Mesothelial cell of epicardium (in vitro differentiated cells): Measurements from ENCODE around the gene SLC12A6. TPM values are rescaled to one million over a fixed set of nuclear protein-coding genes. Genes with fewer than 3 reads are reported as not detected.
"Not testable (repeated sequence)": the region's sequence is repeated elsewhere in the genome, so short reads cannot be mapped to it uniquely, and the experiment has no call there.

Experiments
- DNase-seq, 2 experiments: peaks; one replicate each; pipeline ENCODE4 v3.0.0; 2021; ENCODE audit warnings: low spot score in 2 of 2; ENCODE audit not compliant: unreplicated experiment in 2 of 2
- H3K27ac Mint-ChIP-seq: 2 replicates; pipeline ENCODE4 v1.8.0; 2021; ENCODE audit warnings: mixed read lengths
- H3K27me3 Mint-ChIP-seq: 2 replicates; pipeline ENCODE4 v1.8.0; 2021; ENCODE audit warnings: low read depth, mixed read lengths
- H3K36me3 Mint-ChIP-seq: 2 replicates; pipeline ENCODE4 v1.8.0; 2021; ENCODE audit warnings: mixed read lengths
- H3K4me1 Mint-ChIP-seq: 2 replicates; pipeline ENCODE4 v1.8.0; 2021; ENCODE audit warnings: mixed read lengths
- H3K4me3 Mint-ChIP-seq: 2 replicates; pipeline ENCODE4 v1.8.0; 2021; ENCODE audit warnings: mild to moderate bottlenecking, moderate library complexity, mixed read lengths
- H3K9me3 Mint-ChIP-seq: 2 replicates; pipeline ENCODE4 v1.8.0; 2021; ENCODE audit warnings: mixed read lengths
- total RNA-seq: library from RNA; stranded (reverse); gene quantifications from 3 replicates; pipeline ENCODE4 v1.2.1, GENCODE V29; 2021
- TF ChIP-seq, protein P1 (sequence below): fragments of 200-600 bp; sonication (generic); IDR thresholded peaks from one replicate; pipeline ENCODE4 v1.5.0; 2021; ENCODE audit warnings: antibody characterized with exemption; ENCODE audit not compliant: unreplicated experiment

Gene SLC12A6
- total RNA-seq, 1 donor from 2014 or later: 23.7 TPM

DNA sequence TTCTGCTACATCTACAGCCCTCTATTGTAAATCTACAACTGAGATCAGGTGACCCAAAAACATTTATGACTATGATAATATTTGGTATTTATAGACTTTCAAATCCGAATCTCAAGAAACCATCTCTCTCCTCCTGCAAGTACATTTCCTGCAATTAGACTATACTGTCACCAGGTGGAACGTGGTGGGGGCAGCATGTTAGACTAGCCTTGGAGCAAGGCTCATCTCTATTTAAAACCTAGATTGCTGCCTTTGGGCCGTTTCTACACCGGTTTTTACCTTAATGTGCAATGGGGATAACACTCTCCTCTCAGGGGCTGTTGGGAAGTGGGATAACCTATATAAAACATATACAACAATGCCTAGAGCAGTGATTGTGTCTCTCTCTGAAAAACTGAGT lies 123.9 kb downstream of the SLC12A6 start:
- peaks cover 3% of the 10 kb centered on the region for H3K4me1 Mint-ChIP-seq
- H3K9me3 Mint-ChIP-seq: no peaks in the 10 kb centered on the region
- no peak overlapping the region for H3K4me3 Mint-ChIP-seq
- no peaks in the 10 kb centered on the region for H3K27me3 Mint-ChIP-seq
- TF ChIP-seq, protein P1, sequence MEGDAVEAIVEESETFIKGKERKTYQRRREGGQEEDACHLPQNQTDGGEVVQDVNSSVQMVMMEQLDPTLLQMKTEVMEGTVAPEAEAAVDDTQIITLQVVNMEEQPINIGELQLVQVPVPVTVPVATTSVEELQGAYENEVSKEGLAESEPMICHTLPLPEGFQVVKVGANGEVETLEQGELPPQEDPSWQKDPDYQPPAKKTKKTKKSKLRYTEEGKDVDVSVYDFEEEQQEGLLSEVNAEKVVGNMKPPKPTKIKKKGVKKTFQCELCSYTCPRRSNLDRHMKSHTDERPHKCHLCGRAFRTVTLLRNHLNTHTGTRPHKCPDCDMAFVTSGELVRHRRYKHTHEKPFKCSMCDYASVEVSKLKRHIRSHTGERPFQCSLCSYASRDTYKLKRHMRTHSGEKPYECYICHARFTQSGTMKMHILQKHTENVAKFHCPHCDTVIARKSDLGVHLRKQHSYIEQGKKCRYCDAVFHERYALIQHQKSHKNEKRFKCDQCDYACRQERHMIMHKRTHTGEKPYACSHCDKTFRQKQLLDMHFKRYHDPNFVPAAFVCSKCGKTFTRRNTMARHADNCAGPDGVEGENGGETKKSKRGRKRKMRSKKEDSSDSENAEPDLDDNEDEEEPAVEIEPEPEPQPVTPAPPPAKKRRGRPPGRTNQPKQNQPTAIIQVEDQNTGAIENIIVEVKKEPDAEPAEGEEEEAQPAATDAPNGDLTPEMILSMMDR: no peak
- DNase-seq: no peak
- no peak overlapping the region for H3K27ac Mint-ChIP-seq
- no peaks in the 10 kb centered on the region for H3K36me3 Mint-ChIP-seq

DNA sequence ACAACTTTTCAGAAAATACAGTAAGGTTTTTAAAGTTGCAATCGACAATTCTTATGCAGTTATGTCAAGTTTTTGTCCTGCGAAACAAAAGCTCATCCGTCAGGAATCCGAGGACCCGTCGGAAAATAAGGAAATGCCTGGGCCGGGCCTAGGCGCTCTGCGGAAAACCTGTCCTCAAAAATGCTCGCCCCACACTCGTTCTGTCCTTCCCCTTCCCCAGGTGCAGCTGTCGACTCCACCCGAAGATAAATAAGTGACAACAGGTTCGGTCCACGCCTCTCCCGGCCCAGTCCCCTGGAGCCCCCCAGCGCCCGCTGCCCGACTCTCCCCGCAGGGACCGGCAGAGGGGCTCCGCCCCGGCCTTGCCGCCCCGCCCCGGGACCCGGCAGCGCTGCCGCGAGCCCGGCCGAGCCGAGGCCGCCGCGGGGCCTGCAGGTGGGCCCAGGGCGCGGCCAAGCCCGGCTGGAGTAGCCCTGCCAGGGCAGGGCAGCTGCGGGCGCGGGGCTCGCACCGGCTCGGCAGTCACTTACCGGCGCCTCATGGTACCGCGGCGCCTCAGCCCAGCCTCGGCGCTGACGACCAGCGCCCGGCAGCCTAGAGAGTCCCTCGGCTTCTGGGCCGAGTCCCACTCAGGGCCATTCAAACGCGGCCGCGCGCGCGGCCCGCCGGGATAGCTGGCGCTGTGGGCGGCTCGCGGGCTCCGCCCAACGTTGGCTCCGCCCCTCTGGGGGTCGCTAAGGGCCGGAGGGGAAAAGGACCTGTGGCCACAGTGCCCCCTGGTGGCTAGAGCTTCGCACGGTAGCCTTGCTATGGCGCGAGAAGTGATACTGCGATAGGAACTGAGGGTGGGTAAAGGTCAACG lies 127.9 kb downstream of the SLC12A6 start, which contains the start of gene KATNBL1:
TSS of gene KATNBL1 (minus strand) at position 676 of the 862 bp plus-strand sequence. CDS start 46,420 bp downstream, outside the sequence.
- no peaks in the 10 kb centered on the region for H3K9me3 Mint-ChIP-seq
- TF ChIP-seq, protein P1: peak; percentile 94
- H3K4me3 Mint-ChIP-seq: peak within 1 kb of the TSS; percentile 91
- peaks cover 9% of the 10 kb centered on the region for H3K36me3 Mint-ChIP-seq
- peaks cover 9% of the 10 kb centered on the region for H3K4me1 Mint-ChIP-seq
- peak; percentile 96 to 97 for DNase-seq
- H3K27me3 Mint-ChIP-seq: no peaks in the 10 kb centered on the region
- H3K27ac Mint-ChIP-seq: peak within 1 kb of the TSS; percentile 97

DNA sequence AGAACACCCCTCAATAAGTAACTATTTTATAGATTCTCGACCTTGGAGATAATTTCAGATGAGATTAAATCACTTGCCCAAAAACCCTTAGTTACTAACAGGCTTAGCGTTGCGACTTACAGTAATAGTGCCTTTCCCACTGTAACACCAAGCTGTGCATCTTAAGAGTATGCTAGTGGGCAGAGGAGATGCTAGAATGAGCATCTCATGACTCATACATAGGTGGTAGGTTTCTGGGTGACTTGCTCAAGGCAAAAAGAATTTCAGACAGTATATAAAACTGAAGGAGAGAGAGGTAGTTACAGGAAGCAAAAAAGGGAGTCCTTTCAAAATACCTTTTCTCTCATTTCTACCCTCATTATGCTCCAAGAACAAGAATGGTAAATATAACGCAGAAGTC lies 131.6 kb downstream of the SLC12A6 start:
- Mint-ChIP-seq H3K36me3 (peaks cover 22% of the 10 kb centered on the region), H3K4me1 (peaks cover 9% of the 10 kb centered on the region), H3K4me3 (no peak overlapping the region)

DNA sequence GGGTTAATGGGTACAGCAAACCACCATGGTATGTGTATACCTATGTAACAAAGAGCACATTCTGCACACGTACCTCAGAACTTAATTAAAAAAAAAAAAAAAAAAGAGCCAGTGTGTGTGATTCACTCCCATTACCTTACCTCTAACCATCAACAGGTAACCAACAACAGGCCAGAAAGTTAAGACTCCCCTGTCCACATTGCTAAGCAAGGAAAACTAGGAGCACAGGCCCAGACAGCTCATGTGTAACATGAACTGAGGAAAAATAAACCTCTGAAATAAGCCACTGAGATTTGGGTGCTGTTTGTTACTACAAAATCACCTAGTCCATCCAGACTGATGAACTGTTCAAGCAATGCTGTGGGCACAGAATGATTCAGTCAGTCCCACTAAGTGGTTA lies 133.6 kb downstream of the SLC12A6 start:
- peaks cover 9% of the 10 kb centered on the region for H3K4me1 Mint-ChIP-seq
- H3K27ac Mint-ChIP-seq: no peak overlapping the region
- H3K36me3 Mint-ChIP-seq: peaks cover 35% of the 10 kb centered on the region
- no peaks in the 10 kb centered on the region for H3K27me3 Mint-ChIP-seq
- TF ChIP-seq, protein P1: no peak
- no peak overlapping the region for H3K4me3 Mint-ChIP-seq
- DNase-seq: no peak
- peaks cover 7% of the 10 kb centered on the region for H3K9me3 Mint-ChIP-seq

More for the DNA sequence above, 131.6 kb downstream of the SLC12A6 start:
- no peak for DNase-seq
- Mint-ChIP-seq H3K27me3 (no peaks in the 10 kb centered on the region), H3K27ac (no peak overlapping the region), H3K9me3 (peaks cover 7% of the 10 kb centered on the region)
- TF ChIP-seq, protein P1: no peak

DNA sequence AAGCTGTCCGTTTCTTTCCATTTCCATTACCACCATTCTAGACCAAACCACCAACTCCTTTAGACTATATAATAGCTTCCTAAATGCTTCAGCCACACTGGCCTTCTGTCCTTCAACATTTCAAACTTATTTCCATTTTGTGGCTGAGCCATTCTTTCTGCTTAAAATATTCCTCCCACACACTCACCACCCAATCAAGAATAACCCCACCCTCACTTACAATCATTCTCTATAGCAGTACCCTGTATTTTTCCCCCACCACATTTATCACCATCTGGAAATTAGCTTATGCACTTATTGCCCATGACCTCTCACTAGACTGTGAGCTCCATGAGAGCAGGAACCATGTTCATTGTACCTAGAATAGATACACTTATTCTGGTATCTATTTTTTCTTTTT lies 134.3 kb downstream of the SLC12A6 start:
- no peaks in the 10 kb centered on the region for H3K27me3 Mint-ChIP-seq
- DNase-seq: no peak
- H3K36me3 Mint-ChIP-seq: peaks cover 37% of the 10 kb centered on the region
- TF ChIP-seq, protein P1: no peak
- H3K9me3 Mint-ChIP-seq: peaks cover 7% of the 10 kb centered on the region
- H3K4me3 Mint-ChIP-seq: no peak overlapping the region
- no peak overlapping the region for H3K27ac Mint-ChIP-seq
- H3K4me1 Mint-ChIP-seq: peaks cover 4% of the 10 kb centered on the region

DNA sequence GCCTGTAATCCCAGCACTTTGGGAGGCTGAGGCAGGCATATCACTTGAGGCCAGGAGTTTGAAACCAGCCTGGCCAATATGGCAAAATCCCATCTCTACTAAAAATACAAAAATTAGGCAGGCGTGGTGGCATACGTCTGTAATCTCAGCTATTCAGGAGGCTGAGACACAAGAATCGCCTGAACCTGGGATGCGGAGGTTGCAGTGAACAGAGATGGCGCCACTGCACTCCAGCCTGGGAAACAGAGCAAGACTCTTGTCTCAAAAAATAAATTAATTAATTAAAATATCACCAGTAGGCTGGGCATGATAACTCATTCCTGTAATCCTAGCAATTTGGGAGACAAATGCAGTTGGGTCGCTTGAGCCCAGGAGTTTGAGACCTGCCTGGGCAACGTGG lies 144.3 kb downstream of the SLC12A6 start:
- not testable (repeated sequence) for DNase-seq, H3K4me3 Mint-ChIP-seq, H3K4me1 Mint-ChIP-seq, H3K27me3 Mint-ChIP-seq, H3K9me3 Mint-ChIP-seq, H3K27ac Mint-ChIP-seq
- H3K36me3 Mint-ChIP-seq: peaks cover 17% of the 10 kb centered on the region
